DOHH2 (cell line): ENCODE measurements around the gene MYF5.

Source experiments
- EZH2phosphoT487 ChIP-seq: fragments of 200-600 bp; sonication (generic); IDR thresholded peaks from 2 replicates; pipeline ENCODE4 v1.6.1; 2017; ENCODE audit warnings: borderline replicate concordance, mild to moderate bottlenecking, antibody characterized with exemption, low read length, moderate library complexity, mixed read lengths
- TF ChIP-seq, protein P1 (sequence below): fragments of 200-600 bp; sonication (generic); IDR thresholded peaks from one replicate; pipeline ENCODE4 v1.5.1; 2014; ENCODE audit warnings: antibody characterized with exemption, mild to moderate bottlenecking, low read depth, low read length; ENCODE audit not compliant: poor library complexity, severe bottlenecking

DNA sequence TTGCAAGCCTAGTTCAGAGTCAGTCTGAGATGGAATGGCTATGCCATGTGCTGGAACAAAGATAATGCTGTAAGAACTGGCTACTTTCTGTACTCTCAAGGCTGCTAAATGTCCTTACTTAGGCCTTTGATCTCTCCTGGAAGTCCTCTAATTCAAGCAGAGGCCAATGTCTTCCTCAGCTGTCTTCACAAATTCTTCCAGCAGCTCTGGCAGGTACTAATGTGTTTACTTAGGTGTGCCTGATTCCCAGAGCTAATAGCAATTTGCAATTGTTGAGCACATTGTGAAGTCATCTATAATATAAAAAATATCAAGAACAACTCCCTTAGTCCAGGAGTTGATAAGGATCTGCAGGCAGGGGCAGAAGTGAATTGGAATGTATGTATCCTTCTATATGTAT lies 3.8 kb upstream of the MYF5 start:
- TF ChIP-seq, protein P1, sequence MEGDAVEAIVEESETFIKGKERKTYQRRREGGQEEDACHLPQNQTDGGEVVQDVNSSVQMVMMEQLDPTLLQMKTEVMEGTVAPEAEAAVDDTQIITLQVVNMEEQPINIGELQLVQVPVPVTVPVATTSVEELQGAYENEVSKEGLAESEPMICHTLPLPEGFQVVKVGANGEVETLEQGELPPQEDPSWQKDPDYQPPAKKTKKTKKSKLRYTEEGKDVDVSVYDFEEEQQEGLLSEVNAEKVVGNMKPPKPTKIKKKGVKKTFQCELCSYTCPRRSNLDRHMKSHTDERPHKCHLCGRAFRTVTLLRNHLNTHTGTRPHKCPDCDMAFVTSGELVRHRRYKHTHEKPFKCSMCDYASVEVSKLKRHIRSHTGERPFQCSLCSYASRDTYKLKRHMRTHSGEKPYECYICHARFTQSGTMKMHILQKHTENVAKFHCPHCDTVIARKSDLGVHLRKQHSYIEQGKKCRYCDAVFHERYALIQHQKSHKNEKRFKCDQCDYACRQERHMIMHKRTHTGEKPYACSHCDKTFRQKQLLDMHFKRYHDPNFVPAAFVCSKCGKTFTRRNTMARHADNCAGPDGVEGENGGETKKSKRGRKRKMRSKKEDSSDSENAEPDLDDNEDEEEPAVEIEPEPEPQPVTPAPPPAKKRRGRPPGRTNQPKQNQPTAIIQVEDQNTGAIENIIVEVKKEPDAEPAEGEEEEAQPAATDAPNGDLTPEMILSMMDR = no peak
- TF ChIP-seq EZH2phosphoT487 = no peak
